ENCODE data around the gene SLITRK4. TPM values are rescaled to one million over a fixed set of nuclear protein-coding genes. Genes with fewer than 3 reads are reported as not detected.

Gene SLITRK4
- total RNA-seq, 1 donor from 2014 or later, result 0.22 TPM

Other genes starting within 250 kb of the SLITRK4 start
- not detected for gene SPANXN3, start 118.6 kb downstream of the SLITRK4 start, total RNA-seq
- not detected for gene SPANXN2, start 84.7 kb upstream of the SLITRK4 start, total RNA-seq
- gene UBE2NL, start 248.0 kb upstream of the SLITRK4 start, total RNA-seq, result not detected